Endometrial microvascular endothelial cells (primary cell): ENCODE data around the gene SCN2B. TPM values are rescaled to one million over a fixed set of nuclear protein-coding genes. Genes with fewer than 3 reads are reported as not detected.

ENCODE experiments used
- in situ Hi-C: cut with HindIII; loops from 2 replicates; pipeline ENCODE4 v1.10.0; 2017; ENCODE audit warnings: low sequenced_read_pairs, low pct_unique_long_range_greater_than_20kb; ENCODE audit errors: inconsistent ontology term
- total RNA-seq: library from RNA; depleted of rRNA; stranded (reverse); fragments of >200 nt; gene quantifications from one replicate; pipeline ENCODE4 v1.2.3, GENCODE V29; 2015; ENCODE audit errors: inconsistent ontology term

Gene SCN2B
- total RNA-seq, 1 donor from 2014 or later, result not detected

- in situ Hi-C loops, result no loop called here
Observed at GRCh38 chr11:118120793-118121192, 55.6 kb downstream of the SCN2B start.

- in situ Hi-C loops, result no loop called here
Observed at GRCh38 chr11:118117790-118118601, 58.4 kb downstream of the SCN2B start.

GRCh38 chr11:118115048-118115447 is 61.4 kb downstream of the SCN2B start:
- in situ Hi-C loops, result no loop called here

- in situ Hi-C loops, result no loop called here
Observed at GRCh38 chr11:118114266-118114665, 62.2 kb downstream of the SCN2B start.

GRCh38 chr11:118112711-118113430 is 63.6 kb downstream of the SCN2B start:
- in situ Hi-C loops, result no loop called here

Other genes with a start within 250 kb of the SCN2B start
- not detected for gene TMPRSS13, start 247.2 kb downstream of the SCN2B start, total RNA-seq
- gene IL10RA, start 190.2 kb downstream of the SCN2B start, total RNA-seq, result not detected
- gene TMPRSS4, start 99.6 kb downstream of the SCN2B start, total RNA-seq, result not detected
- gene SMIM35, start 89.7 kb downstream of the SCN2B start, total RNA-seq, result not detected
- under 0.01 TPM for gene SCN4B, start 23.8 kb downstream of the SCN2B start, total RNA-seq
- not detected for gene JAML, start 48.4 kb upstream of the SCN2B start, total RNA-seq
- gene MPZL3, start 75.7 kb upstream of the SCN2B start, total RNA-seq, result 10.3 TPM
- gene MPZL2, start 87.7 kb upstream of the SCN2B start, total RNA-seq, result 618 TPM
- gene CD3E, start 128.1 kb upstream of the SCN2B start, total RNA-seq, result not detected
- not detected for gene CD3D, start 166.1 kb upstream of the SCN2B start, total RNA-seq
- gene CD3G, start 167.7 kb upstream of the SCN2B start, total RNA-seq, result not detected
- 53.0 TPM for gene UBE4A, start 183.0 kb upstream of the SCN2B start, total RNA-seq
- 66.7 TPM for gene ATP5MG, start 225.0 kb upstream of the SCN2B start, total RNA-seq